Hepatocyte (in vitro differentiated cells): ENCODE results near the gene AP2S1.

ENCODE experiments used
- CTCF ChIP-seq: fragments of 200-600 bp; sonication (generic); IDR thresholded peaks from 2 replicates; pipeline ENCODE4 v1.5.1; 2016; ENCODE audit warnings: antibody characterized with exemption, mild to moderate bottlenecking; ENCODE audit not compliant: poor library complexity
- EZH2 ChIP-seq: fragments of 200-600 bp; sonication (generic); IDR thresholded peaks from 2 replicates; pipeline ENCODE4 v1.6.1; 2016; ENCODE audit warnings: antibody characterized with exemption, mild to moderate bottlenecking, borderline replicate concordance
- EZH2phosphoT487 ChIP-seq: fragments of 200-600 bp; sonication (generic); IDR thresholded peaks from one replicate; pipeline ENCODE4 v1.6.1; 2018; ENCODE audit warnings: antibody characterized with exemption, mild to moderate bottlenecking, low read depth, moderate library complexity; ENCODE audit not compliant: unreplicated experiment, severe bottlenecking

- TF ChIP-seq CTCF (no peak), EZH2 (no peak), EZH2phosphoT487 (no peak)
These were observed 9.0 kb upstream of the AP2S1 start for GRCh38 chr19:46859637-46860124.
